Mucosa of descending colon (tissue), 3 donors: ENCODE results near the gene ST6GALNAC3. TPM values are rescaled to one million over a fixed set of nuclear protein-coding genes. Genes with fewer than 3 reads are reported as not detected.

ENCODE experiments used
- ATAC-seq: fragments of 200-7000 bp; cut with Tn5 transposase; one replicate; pipeline ENCODE4 v1.9.1; 2020; ENCODE audit warnings: mild to moderate bottlenecking, moderate library complexity
- DNase-seq, 3 donors: peaks; one replicate each; pipeline ENCODE4 v3.0.0-alpha.2; 2020
- H3K36me3 ChIP-seq: fragments of 200-600 bp; one replicate; pipeline ENCODE4 v1.8.0; 2021; ENCODE audit warnings: low read depth, mild to moderate bottlenecking
- H3K4me1 ChIP-seq: fragments of 200-600 bp; one replicate; pipeline ENCODE4 v1.8.0; 2021; ENCODE audit warnings: low read depth, mild to moderate bottlenecking
- H3K4me3 ChIP-seq: fragments of 200-600 bp; one replicate; pipeline ENCODE4 v1.8.0; 2021; ENCODE audit warnings: mild to moderate bottlenecking
- H3K9me3 ChIP-seq: fragments of 200-600 bp; one replicate; pipeline ENCODE4 v1.8.0; 2021; ENCODE audit warnings: mild to moderate bottlenecking
- CTCF ChIP-seq: fragments of 200-600 bp; IDR thresholded peaks from one replicate; pipeline ENCODE4 v1.8.0; 2022; ENCODE audit warnings: antibody characterized with exemption, mild to moderate bottlenecking
- intact Hi-C, 2 donors: fragments of 100-400 bp; cut with DNase I in 1 of 2; cut with micrococcal nuclease in 1 of 2; formaldehyde crosslinking; loops; one replicate each; pipeline versions ENCODE4 v1.11.0 to v1.11.1; 2022; cut with DNase I, micrococcal nuclease
- total RNA-seq, 3 donors: library from RNA; stranded (reverse); fragmentation: NEBNext Ultra II Directional in 2 of 3; extraction: Animal tissue kit (Norgen Biotek cat#: 25700) in 2 of 3; gene quantifications; one replicate each; pipeline versions ENCODE4 v1.2.1 to v1.2.4, GENCODE V29; 2021 to 2023
- donor health status: DM: no; HTN: no; CAD: no; lungs with moderate emphysema.
- donor health status: DM: no; HTN: no; CAD: no.
- donor health status: DM: no; HTN: yes; CAD: no.

The ST6GALNAC3 gene
- total RNA-seq, 3 donors from 2014 or later: 5.4 to 9.0 (median 6.7) TPM

DNA sequence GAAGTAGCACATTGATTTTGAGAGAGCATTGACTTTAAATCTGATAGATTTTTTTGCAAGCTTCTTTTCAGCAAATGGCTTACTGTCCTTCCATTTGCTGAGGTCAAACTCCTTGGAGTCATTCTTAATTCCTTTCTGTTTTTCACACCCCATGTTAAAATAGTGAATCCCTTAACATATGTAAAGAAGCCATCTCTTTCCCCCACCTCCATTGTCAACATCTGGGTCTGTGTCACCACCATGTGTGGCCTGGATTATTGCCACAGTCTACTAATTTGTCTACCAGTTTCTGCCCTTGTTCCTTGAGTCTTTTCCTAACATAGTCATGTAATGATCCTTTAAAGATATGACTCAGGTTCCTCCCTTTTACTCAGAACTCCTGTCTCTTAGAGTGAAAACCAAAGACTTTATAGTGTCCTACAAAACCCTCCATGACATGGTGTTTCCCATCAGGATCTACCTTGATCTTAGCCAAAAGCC is 104.7 kb downstream of the ST6GALNAC3 start:
- TF ChIP-seq CTCF: no peak
- H3K9me3 ChIP-seq: no peaks in the 10 kb centered on the region
- ATAC-seq (no peak), DNase-seq (no peak)
- no peaks in the 10 kb centered on the region for H3K36me3 ChIP-seq
- H3K4me1 ChIP-seq: no peaks in the 10 kb centered on the region
- H3K4me3 ChIP-seq: no peak overlapping the region
- intact Hi-C loops: no loop called here

- intact Hi-C loops: no loop called here
- ATAC-seq: no peak
- no peak for TF ChIP-seq CTCF
- no peak for DNase-seq
- Histone ChIP-seq H3K4me3 (no peak overlapping the region), H3K36me3 (no peaks in the 10 kb centered on the region), H3K9me3 (no peaks in the 10 kb centered on the region), H3K4me1 (no peaks in the 10 kb centered on the region)
Measured at GRCh38 chr1:76185207-76185606, 110.7 kb downstream of the ST6GALNAC3 start.

DNA sequence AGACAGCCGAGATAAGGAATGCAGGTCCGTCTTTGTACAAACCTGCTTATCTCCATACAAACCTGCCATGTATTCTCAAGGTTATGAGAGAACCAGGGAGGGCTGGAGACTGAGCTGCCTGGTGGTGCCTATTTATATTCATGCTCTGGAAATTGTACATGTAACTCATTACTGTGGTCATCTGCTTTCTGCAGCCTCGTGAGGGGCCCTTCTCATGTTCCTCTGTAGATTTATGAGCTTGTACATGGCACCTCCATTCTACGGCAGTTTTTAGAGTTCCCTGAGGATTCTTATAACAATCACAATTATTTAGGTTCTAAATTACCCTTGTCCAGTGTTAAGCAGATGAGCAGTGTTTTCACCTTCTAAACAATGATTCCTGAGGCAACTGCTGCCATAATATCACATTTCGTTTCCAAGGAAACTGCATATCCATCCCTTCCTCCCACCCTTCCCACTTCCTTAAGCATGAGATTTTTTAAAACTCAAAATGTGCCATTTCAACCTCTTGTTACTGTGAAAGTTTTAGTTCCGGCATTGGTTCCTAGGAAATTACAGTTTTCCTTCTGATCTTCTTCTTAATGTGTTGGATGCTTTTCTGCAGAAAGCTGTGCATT is 112.1 kb downstream of the ST6GALNAC3 start:
- no peaks in the 10 kb centered on the region for H3K36me3 ChIP-seq
- H3K4me1 ChIP-seq: no peaks in the 10 kb centered on the region
- ATAC-seq (no peak), DNase-seq (no peak)
- no peak for TF ChIP-seq CTCF
- intact Hi-C loops: no loop called here
- no peak overlapping the region for H3K4me3 ChIP-seq
- no peaks in the 10 kb centered on the region for H3K9me3 ChIP-seq

GRCh38 chr1:76187436-76187835 is 112.9 kb downstream of the ST6GALNAC3 start:
- H3K9me3 ChIP-seq: no peaks in the 10 kb centered on the region

GRCh38 chr1:76189310-76189709 is 114.8 kb downstream of the ST6GALNAC3 start:
- DNase-seq (no peak), ATAC-seq (no peak)
- no peak for TF ChIP-seq CTCF

More at GRCh38 chr1:76187436-76187835, 112.9 kb downstream of the ST6GALNAC3 start:
- ATAC-seq (no peak), DNase-seq (no peak)
- Histone ChIP-seq H3K36me3 (no peaks in the 10 kb centered on the region), H3K4me1 (no peaks in the 10 kb centered on the region), H3K4me3 (no peak overlapping the region)
- no peak for TF ChIP-seq CTCF
- intact Hi-C loops: no loop called here

More at GRCh38 chr1:76189310-76189709, 114.8 kb downstream of the ST6GALNAC3 start:
- no peaks in the 10 kb centered on the region for H3K9me3 ChIP-seq
- intact Hi-C loops: no loop called here
- H3K4me1 ChIP-seq: no peaks in the 10 kb centered on the region
- no peaks in the 10 kb centered on the region for H3K36me3 ChIP-seq
- H3K4me3 ChIP-seq: no peak overlapping the region
